ENCODE measurements around the gene RAB17. TPM values are rescaled to one million over a fixed set of nuclear protein-coding genes. Genes with fewer than 3 reads are reported as not detected.

Gene RAB17
- total RNA-seq, 6 experiments from 2014 or later: 57.5 to 129 (median 77.9) TPM

DNA sequence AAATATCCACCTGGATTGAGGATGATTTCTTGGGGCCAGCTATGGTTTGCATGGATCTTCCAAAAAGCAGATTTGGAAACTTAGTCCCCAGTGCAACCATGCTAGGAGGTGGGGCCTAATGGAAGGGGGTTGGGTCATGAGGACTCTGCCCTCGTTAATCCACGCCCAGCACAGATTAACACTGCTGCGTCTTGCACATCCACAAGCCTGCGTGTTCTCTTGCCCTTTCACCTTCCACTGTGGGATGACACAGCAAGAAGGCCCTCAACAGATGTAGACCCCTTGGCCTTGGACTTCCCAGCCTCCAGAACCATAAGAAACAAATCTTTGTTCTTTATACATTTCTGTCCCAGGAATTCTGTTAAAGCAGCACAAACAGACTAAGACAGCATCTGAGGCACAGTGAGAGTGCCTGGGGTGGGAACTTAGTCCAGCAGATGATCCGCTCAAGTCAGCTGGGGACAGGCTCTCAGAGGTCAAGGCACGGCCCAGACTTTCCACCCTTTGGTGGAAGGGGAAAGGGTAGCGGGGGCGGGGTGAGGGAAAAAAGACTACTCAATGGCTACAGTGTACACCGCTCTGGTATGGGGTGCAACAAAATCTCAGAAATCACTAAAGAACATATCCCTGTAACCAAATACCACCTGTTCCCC lies 2.4 kb downstream of the RAB17 start:
- Histone ChIP-seq H3K36me3 (peaks cover 0 to 6% (median 0%) of the 10 kb centered on the region in 4 donors), H3K27ac (peak overlapping the region; percentile 79 to 96 (median 95)), H3K27me3 (no peaks in the 10 kb centered on the region), H3K4me3 (peak overlapping the region; percentile 27 to 68 (median 54)), H3K9me3 (no peaks in the 10 kb centered on the region), H3K4me1 (peaks cover 0 to 48% (median 23%) of the 10 kb centered on the region in 4 donors)
- intact Hi-C loops (cut with DNase I): no loop called here
- DNase-seq (peak; percentile 63 to 84 (median 80)), ATAC-seq (peak; percentile 65 to 75 (median 70))
- TF ChIP-seq CTCF (IDR thresholded peaks at IDR 0.05) (no peak), POLR2A (IDR thresholded peaks at IDR 0.05) (peak; percentile 61)
- WGBS (ENCODE audit: insufficient coverage, low coverage, low lambda C conversion rate, missing lambda C conversion rate): 29% methylated on average over 9 of the region's 9 CpGs

- no peak for TF ChIP-seq CTCF (IDR thresholded peaks at IDR 0.05)
- TF ChIP-seq POLR2A (IDR thresholded peaks at IDR 0.05): no peak
- Histone ChIP-seq H3K4me1 (peaks cover 0 to 57% (median 31%) of the 10 kb centered on the region in 4 donors), H3K4me3 (peak overlapping the region in 1 of 3 donors; percentile 5), H3K9me3 (no peaks in the 10 kb centered on the region), H3K36me3 (peaks cover 0 to 14% (median 0%) of the 10 kb centered on the region in 4 donors), H3K27me3 (no peaks in the 10 kb centered on the region), H3K27ac (peak overlapping the region in 2 of 3 donors; percentile 34 to 54)
- ATAC-seq (peak; percentile 0 to 18 (median 4)), DNase-seq (peak; percentile 61 to 69 (median 69))
- WGBS (ENCODE audit: insufficient coverage, low coverage, low lambda C conversion rate, missing lambda C conversion rate): 26% methylated on average over 4 of the region's 15 CpGs
- intact Hi-C loops (cut with DNase I): no loop called here
These were observed 4.8 kb downstream of the RAB17 start for GRCh38 chr2:237585590-237586221.

DNA sequence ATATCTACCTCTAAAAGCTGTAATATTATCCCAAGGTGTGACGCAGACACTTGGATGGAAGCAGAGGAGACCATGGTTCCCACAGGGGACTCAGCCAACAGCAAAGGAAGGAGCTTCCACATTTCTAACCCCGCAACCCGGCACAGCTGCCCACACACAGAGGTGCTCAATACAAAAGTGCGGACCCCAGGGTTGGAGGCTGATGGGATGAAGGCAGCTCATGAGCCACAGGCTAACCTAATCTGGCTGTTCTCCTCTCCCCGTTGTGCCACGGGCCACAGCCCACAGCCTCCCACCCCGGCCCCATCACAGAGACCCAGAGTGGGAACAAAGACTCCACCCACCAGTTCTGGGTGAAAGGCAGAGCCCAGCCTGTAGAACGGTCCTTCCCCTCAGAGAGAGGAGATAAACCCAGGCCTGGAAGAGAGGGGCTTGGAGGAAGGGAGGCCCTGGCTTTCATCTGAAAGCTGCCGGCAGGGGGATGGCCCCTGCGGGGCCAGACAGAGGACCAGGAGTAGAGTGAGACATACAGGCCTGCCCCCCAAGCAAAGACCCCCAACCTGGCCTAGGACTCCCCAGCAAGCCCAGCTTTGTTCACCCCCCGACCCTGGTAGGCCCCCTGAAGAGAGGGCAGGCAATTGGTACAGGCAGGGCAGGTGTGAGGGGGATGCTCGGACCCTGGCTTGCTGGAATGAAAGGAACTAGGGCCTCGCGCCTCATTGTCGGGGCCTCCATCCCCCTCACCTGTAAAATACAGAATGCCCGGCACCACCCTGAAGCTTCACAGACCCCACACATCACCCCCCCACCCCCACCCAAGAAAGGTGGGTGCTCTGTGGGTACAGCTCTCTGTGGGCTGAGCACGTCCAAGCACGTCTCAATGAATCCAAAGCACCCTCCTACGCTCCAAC lies 6.9 kb downstream of the RAB17 start:
- ATAC-seq: no peak
- peak in 1 of 3 donors; percentile 14 for DNase-seq
- intact Hi-C loops (cut with DNase I): no loop called here
- Histone ChIP-seq H3K27me3 (no peaks in the 10 kb centered on the region), H3K36me3 (peaks cover 0 to 32% (median 4%) of the 10 kb centered on the region in 4 donors), H3K27ac (peak overlapping the region in 1 of 3 donors; percentile 90), H3K4me1 (peaks cover 0 to 57% (median 31%) of the 10 kb centered on the region in 4 donors), H3K4me3 (no peak overlapping the region), H3K9me3 (no peaks in the 10 kb centered on the region)
- no peak for TF ChIP-seq CTCF (IDR thresholded peaks at IDR 0.05)
- no peak for TF ChIP-seq POLR2A (IDR thresholded peaks at IDR 0.05)
- 95% methylated on average over 6 of the region's 19 CpGs for WGBS (ENCODE audit: insufficient coverage, low coverage, low lambda C conversion rate, missing lambda C conversion rate)

All from right lobe of liver (tissue), 6 donors.